Measurements from ENCODE around the gene PRCD. TPM values are rescaled to one million over a fixed set of nuclear protein-coding genes. Genes with fewer than 3 reads are reported as not detected.

Gene PRCD
- polyA plus RNA-seq, 1 of the 3 experiments (the other 2 are of a cell fraction), result 2.2 TPM

DNA sequence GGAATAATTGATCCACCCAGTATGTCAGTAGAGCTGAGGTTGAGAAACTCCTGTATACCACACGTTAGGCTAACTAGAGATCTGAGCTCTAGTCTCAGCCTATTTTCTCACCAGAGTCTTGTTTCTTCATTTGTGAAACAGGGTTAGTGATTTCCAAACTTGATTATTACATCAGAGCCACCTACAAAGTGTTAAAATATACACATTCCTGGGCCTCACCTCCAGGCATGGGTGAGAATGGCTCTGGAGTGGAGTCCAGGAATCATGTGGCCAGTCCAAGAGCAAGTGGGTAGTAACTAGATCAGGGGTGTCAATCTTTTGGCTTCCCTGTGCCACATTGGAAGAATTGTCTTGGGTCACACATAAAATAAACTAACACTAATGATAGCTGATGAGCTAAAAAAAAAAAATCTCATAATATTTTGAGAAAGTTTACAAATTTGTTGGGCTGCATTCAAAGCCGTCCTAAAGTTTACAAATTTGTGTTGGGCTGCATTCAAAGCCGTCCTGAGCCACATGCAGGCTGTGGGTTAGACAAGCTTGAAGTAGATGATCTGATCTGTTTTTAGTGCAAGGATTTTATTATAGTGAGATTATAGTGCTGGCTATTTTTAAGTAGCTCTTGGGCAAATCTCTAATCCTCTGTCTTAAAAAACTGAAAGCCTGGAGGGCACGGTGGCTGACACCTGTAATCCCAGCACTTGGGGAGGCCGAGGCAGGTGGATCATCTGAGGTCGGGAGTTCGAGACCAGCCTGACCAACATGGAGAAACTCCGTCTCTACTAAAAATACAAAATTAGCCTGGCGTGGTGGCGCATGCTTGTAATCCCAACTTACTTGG, 20.4 kb downstream of the PRCD start:
- Histone ChIP-seq H3K36me3 (replicated peaks in 1 of 2; ENCODE audit: control insufficient read depth in 1 of 2, insufficient read depth in 2 of 2, low read length in 1 of 2) (peaks cover 27 to 37% of the 10 kb centered on the region in 2 experiments), H3K4me3 (ENCODE audit: low read depth in 2 of 2, low read length in 1 of 2) (0 out of 4 replicates have a peak overlapping the region, but pooled peaks of 1 of the 2 experiments have one; percentile 1), H2AFZ (ENCODE audit: low read depth) (no peak overlapping the region), H3K9ac (no peak overlapping the region), H3K79me2 (ENCODE audit: insufficient read depth) (peaks cover 56% of the 10 kb centered on the region), H3K9me3 (no peaks in the 10 kb centered on the region), H3K27me3 (ENCODE audit: insufficient read depth) (no peaks in the 10 kb centered on the region), H3F3A (replicated peaks; ENCODE audit: insufficient read depth) (peaks cover 41% of the 10 kb centered on the region), H3K9me2 (no peaks in the 10 kb centered on the region), H4K20me1 (ENCODE audit: insufficient read depth) (peaks cover 52% of the 10 kb centered on the region), H3K4me1 (ENCODE audit: control insufficient read depth in 1 of 2, insufficient read depth in 2 of 2, low read depth in 1 of 2, low read length in 1 of 2) (peaks cover 30 to 31% of the 10 kb centered on the region in 2 experiments), H3K4me2 (peak overlapping the region; percentile 79), H3K27ac (ENCODE audit: low read depth in 2 of 2, low read length in 1 of 2) (peak overlapping the region; percentile 29 to 73; a peak in 3 of 4 replicates)
- no peak for DNase-seq
- 88% methylated on average over 10 of the region's 10 CpGs for WGBS (ENCODE audit: low lambda C conversion rate)
- ChIA-PET POLR2A (interaction anchor here (0.8 to 4.4 kb wide), 4 partner anchors 7 to 111 kb away, joined by 3 to 20 read pairs (median 4); a partner anchor contains a TSS), CTCF (interaction anchor here (0.9 to 14.5 kb wide), 14 partner anchors 9 to 176 kb away, joined by 3 to 319 read pairs (median 36); partner anchors contain the start of genes MXRA7, PRCD and ST6GALNAC2)
- TF ChIP-seq YY1 (IDR thresholded peaks at IDR 0.05; ENCODE audit: low read depth), result no peak

DNA sequence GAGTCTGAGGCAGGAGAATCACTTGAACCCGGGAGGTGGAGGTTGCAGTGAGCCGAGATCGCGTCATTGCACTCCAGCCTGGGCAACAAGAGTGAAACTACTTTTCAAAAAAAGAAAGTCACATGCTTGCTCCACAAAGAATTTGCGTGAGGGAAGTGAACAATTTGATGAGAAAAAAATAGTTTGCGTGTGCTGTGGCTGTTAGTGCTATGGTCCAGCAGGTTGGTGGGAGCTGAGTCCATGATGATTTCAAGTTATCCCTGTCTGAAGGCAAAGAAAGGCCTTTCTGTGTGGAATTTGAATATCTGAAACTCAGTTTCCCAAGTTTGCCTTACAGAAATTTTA, 21.0 kb downstream of the PRCD start:
- peaks cover 33 to 42% of the 10 kb centered on the region in 2 experiments for H3K36me3 ChIP-seq (replicated peaks in 1 of 2; ENCODE audit: control insufficient read depth in 1 of 2, insufficient read depth in 2 of 2, low read length in 1 of 2)
- no peak for DNase-seq
- H3K9me2 ChIP-seq, result no peaks in the 10 kb centered on the region
- peak overlapping the region; percentile 79 for H3K4me2 ChIP-seq
- peaks cover 44% of the 10 kb centered on the region for H3F3A ChIP-seq (replicated peaks; ENCODE audit: insufficient read depth)
- H3K9me3 ChIP-seq, result no peaks in the 10 kb centered on the region
- H3K27ac ChIP-seq (ENCODE audit: low read depth in 2 of 2, low read length in 1 of 2), result peak overlapping the region; percentile 73 to 76; a peak in 3 of 4 replicates
- H3K4me3 ChIP-seq (ENCODE audit: low read depth in 2 of 2, low read length in 1 of 2), result 0 out of 4 replicates have a peak overlapping the region, but pooled peaks of 1 of the 2 experiments have one; percentile 1
- H3K9ac ChIP-seq, result peak overlapping the region; percentile 33; the same call in 1 of the 2 replicates
- peaks cover 58% of the 10 kb centered on the region for H4K20me1 ChIP-seq (ENCODE audit: insufficient read depth)
- H3K79me2 ChIP-seq (ENCODE audit: insufficient read depth), result peaks cover 60% of the 10 kb centered on the region
- WGBS (ENCODE audit: low lambda C conversion rate), result 85% methylated on average over 6 of the region's 6 CpGs
- no peaks in the 10 kb centered on the region for H3K27me3 ChIP-seq (ENCODE audit: insufficient read depth)
- ChIA-PET POLR2A (interaction anchor here (0.8 to 1.5 kb wide), 3 partner anchors 9 to 111 kb away, joined by 3 to 4 read pairs (median 3); a partner anchor contains a TSS), CTCF (interaction anchor here (0.9 to 14.5 kb wide), 10 partner anchors 9 to 176 kb away, joined by 3 to 319 read pairs (median 94); partner anchors contain the start of gene MXRA7)
- H3K4me1 ChIP-seq (ENCODE audit: control insufficient read depth in 1 of 2, insufficient read depth in 2 of 2, low read depth in 1 of 2, low read length in 1 of 2), result peaks cover 30 to 32% of the 10 kb centered on the region in 2 experiments
- H2AFZ ChIP-seq (ENCODE audit: low read depth), result no peak overlapping the region
- TF ChIP-seq GATA2 (CRISPR knock-in tag; IDR thresholded peaks at IDR 0.05) (no peak), TAF1 (IDR thresholded peaks at IDR 0.05; ENCODE audit: borderline replicate concordance, low read depth, low read length) (no peak), JUND (IDR thresholded peaks at IDR 0.05) (no peak), NFIC (IDR thresholded peaks at IDR 0.05; ENCODE audit: borderline replicate concordance) (no peak), RCOR1 (IDR thresholded peaks at IDR 0.05; ENCODE audit: low read length) (no peak), POLR2AphosphoS5 (IDR thresholded peaks at IDR 0.05; ENCODE audit: low read depth, low read length) (no peak), EZH2phosphoT487 (IDR thresholded peaks at IDR 0.05; ENCODE audit: borderline replicate concordance, low read depth) (no peak), ELF1 (IDR thresholded peaks at IDR 0.05) (no peak), FOXM1 (IDR thresholded peaks at IDR 0.05; ENCODE audit: low read depth) (no peak), CHD2 (IDR thresholded peaks at IDR 0.05; ENCODE audit: low read length, partially characterized antibody) (no peak), EP300 (IDR thresholded peaks at IDR 0.05; ENCODE audit: borderline replicate concordance in 1 of 2, low read depth in 1 of 2, low read length in 1 of 2) (no peak), TEAD4 (IDR thresholded peaks at IDR 0.05; ENCODE audit: borderline replicate concordance, insufficient read depth) (no peak)
- TF ChIP-seq, protein P1, sequence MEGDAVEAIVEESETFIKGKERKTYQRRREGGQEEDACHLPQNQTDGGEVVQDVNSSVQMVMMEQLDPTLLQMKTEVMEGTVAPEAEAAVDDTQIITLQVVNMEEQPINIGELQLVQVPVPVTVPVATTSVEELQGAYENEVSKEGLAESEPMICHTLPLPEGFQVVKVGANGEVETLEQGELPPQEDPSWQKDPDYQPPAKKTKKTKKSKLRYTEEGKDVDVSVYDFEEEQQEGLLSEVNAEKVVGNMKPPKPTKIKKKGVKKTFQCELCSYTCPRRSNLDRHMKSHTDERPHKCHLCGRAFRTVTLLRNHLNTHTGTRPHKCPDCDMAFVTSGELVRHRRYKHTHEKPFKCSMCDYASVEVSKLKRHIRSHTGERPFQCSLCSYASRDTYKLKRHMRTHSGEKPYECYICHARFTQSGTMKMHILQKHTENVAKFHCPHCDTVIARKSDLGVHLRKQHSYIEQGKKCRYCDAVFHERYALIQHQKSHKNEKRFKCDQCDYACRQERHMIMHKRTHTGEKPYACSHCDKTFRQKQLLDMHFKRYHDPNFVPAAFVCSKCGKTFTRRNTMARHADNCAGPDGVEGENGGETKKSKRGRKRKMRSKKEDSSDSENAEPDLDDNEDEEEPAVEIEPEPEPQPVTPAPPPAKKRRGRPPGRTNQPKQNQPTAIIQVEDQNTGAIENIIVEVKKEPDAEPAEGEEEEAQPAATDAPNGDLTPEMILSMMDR (IDR thresholded peaks at IDR 0.05), result no peak
- TF ChIP-seq, protein P2, sequence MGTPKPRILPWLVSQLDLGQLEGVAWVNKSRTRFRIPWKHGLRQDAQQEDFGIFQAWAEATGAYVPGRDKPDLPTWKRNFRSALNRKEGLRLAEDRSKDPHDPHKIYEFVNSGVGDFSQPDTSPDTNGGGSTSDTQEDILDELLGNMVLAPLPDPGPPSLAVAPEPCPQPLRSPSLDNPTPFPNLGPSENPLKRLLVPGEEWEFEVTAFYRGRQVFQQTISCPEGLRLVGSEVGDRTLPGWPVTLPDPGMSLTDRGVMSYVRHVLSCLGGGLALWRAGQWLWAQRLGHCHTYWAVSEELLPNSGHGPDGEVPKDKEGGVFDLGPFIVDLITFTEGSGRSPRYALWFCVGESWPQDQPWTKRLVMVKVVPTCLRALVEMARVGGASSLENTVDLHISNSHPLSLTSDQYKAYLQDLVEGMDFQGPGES (IDR thresholded peaks at IDR 0.05; ENCODE audit: low read depth, low read length), result no peak
- TF ChIP-seq, protein P3, sequence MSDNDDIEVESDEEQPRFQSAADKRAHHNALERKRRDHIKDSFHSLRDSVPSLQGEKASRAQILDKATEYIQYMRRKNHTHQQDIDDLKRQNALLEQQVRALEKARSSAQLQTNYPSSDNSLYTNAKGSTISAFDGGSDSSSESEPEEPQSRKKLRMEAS (IDR thresholded peaks at IDR 0.05; ENCODE audit: low read depth), result no peak

Data from SK-N-SH (cell line).